Liver (tissue), 9 donors: Measurements from ENCODE around the gene ZFP36L1. TPM values are rescaled to one million over a fixed set of nuclear protein-coding genes. Genes with fewer than 3 reads are reported as not detected.

Experiments
- DNase-seq: peaks from one replicate; pipeline ENCODE4 v3.0.0-alpha.2; 2017; ENCODE audit warnings: low spot score
- H3K27ac ChIP-seq, 2 donors: one replicate each; pipeline ENCODE4 v1.7.0; 2013; ENCODE audit warnings: inconsistent platforms in 2 of 2, low read length in 2 of 2, control low read depth in 1 of 2, low read depth in 1 of 2, mild to moderate bottlenecking in 1 of 2
- H3K27me3 ChIP-seq, 4 donors: one replicate each; pipeline versions ENCODE4 v1.6.1 to v1.7.0; 2013; ENCODE audit warnings: low read length in 3 of 4, inconsistent platforms in 1 of 4, mild to moderate bottlenecking in 1 of 4, moderate library complexity in 1 of 4; ENCODE audit not compliant: control insufficient read depth in 4 of 4, insufficient read depth in 4 of 4
- H3K36me3 ChIP-seq, 4 donors: one replicate each; pipeline versions ENCODE4 v1.6.1 to v1.7.0; 2013; ENCODE audit warnings: low read length in 3 of 4, mild to moderate bottlenecking in 3 of 4, low read depth in 1 of 4, moderate library complexity in 1 of 4; ENCODE audit not compliant: control insufficient read depth in 4 of 4, insufficient read depth in 3 of 4
- H3K4me1 ChIP-seq, 4 donors: one replicate each; pipeline versions ENCODE4 v1.6.1 to v1.7.0; 2013; ENCODE audit warnings: low read length in 3 of 4, mild to moderate bottlenecking in 3 of 4, moderate library complexity in 1 of 4; ENCODE audit not compliant: control insufficient read depth in 4 of 4, insufficient read depth in 4 of 4
- H3K4me3 ChIP-seq, 3 donors: one replicate each; pipeline versions ENCODE4 v1.6.1 to v1.7.0; 2013; ENCODE audit warnings: low read length in 3 of 3, control low read depth in 1 of 3, low read depth in 1 of 3, mild to moderate bottlenecking in 1 of 3
- H3K9ac ChIP-seq, 2 donors: one replicate each; pipeline ENCODE4 v1.7.0; 2013; ENCODE audit warnings: low read length in 2 of 2, mild to moderate bottlenecking in 2 of 2, moderate library complexity in 2 of 2, control low read depth in 1 of 2, low read depth in 1 of 2
- H3K9me3 ChIP-seq, 4 donors: one replicate each; pipeline versions ENCODE4 v1.6.1 to v1.7.0; 2013; ENCODE audit warnings: low read length in 3 of 4; ENCODE audit not compliant: control insufficient read depth in 4 of 4
- ATF3 ChIP-seq: IDR thresholded peaks from 2 replicates; pipeline ENCODE4 v1.6.1; 2016; ENCODE audit warnings: antibody characterized with exemption
- EGR1 ChIP-seq, 2 donors: IDR thresholded peaks; 2 replicates each; pipeline ENCODE4 v1.6.1; 2016 to 2018; ENCODE audit warnings: antibody characterized with exemption in 2 of 2, low read depth in 2 of 2
- FOXA1 ChIP-seq: IDR thresholded peaks from 2 replicates; pipeline ENCODE4 v1.6.1; 2016; ENCODE audit warnings: antibody characterized with exemption
- FOXA2 ChIP-seq: IDR thresholded peaks from 2 replicates; pipeline ENCODE4 v1.6.1; 2016; ENCODE audit warnings: antibody characterized with exemption
- HNF4A ChIP-seq, 2 donors: conservative IDR thresholded peaks; 2 replicates each; pipeline ENCODE4 v1.6.1; 2016; ENCODE audit warnings: antibody characterized with exemption in 2 of 2, mild to moderate bottlenecking in 2 of 2
- HNF4G ChIP-seq: IDR thresholded peaks from 2 replicates; pipeline ENCODE4 v1.6.1; 2016; ENCODE audit warnings: antibody characterized with exemption
- JUND ChIP-seq, 2 donors: IDR thresholded peaks; 2 replicates each; pipeline ENCODE4 v1.6.1; 2016; ENCODE audit warnings: antibody characterized with exemption in 2 of 2
- MAX ChIP-seq: IDR thresholded peaks from 2 replicates; pipeline ENCODE4 v1.6.1; 2016; ENCODE audit warnings: antibody characterized with exemption
- NR2F2 ChIP-seq: IDR thresholded peaks from 2 replicates; pipeline ENCODE4 v1.6.1; 2016; ENCODE audit warnings: antibody characterized with exemption
- RAD21 ChIP-seq, 2 donors: IDR thresholded peaks; 2 replicates each; pipeline ENCODE4 v1.6.1; 2016; ENCODE audit warnings: antibody characterized with exemption in 2 of 2, mild to moderate bottlenecking in 2 of 2
- RXRA ChIP-seq, 2 donors: IDR thresholded peaks; 2 replicates each; pipeline ENCODE4 v1.6.1; 2017 to 2018; ENCODE audit warnings: antibody characterized with exemption in 2 of 2, mild to moderate bottlenecking in 1 of 2
- SP1 ChIP-seq: IDR thresholded peaks from 2 replicates; pipeline ENCODE4 v1.6.1; 2018; ENCODE audit warnings: antibody characterized with exemption, mild to moderate bottlenecking
- TAF1 ChIP-seq: conservative IDR thresholded peaks from 2 replicates; pipeline ENCODE4 v1.6.1; 2016; ENCODE audit warnings: antibody characterized with exemption, mild to moderate bottlenecking
- YY1 ChIP-seq: IDR thresholded peaks from 2 replicates; pipeline ENCODE4 v1.6.1; 2016; ENCODE audit warnings: antibody characterized with exemption, mild to moderate bottlenecking
- WGBS: extraction: QIAGEN DNeasy Blood & Tissue Kit; methylation state at CpG from one replicate; pipeline ENCODE4 v1.1.7; 2013; 5-methylcytosine and 5-hydroxymethylcytosine counted together
- polyA plus RNA-seq, 2 donors: library from polyadenylated mRNA; stranded (reverse) in 1 of 2; unstranded in 1 of 2; fragments of 200-250 nt in 1 of 2; fragments of >200 nt in 1 of 2; fragmentation: Nextera tagmentation in 1 of 2; extraction: Ambion mirVana in 1 of 2; gene quantifications; one replicate each; pipeline versions ENCODE4 v1.2.1 to v1.2.3, GENCODE V29; 2013 to 2015
- total RNA-seq, 2 donors: library from RNA; depleted of rRNA; stranded (reverse); fragments of >200 nt; gene quantifications; one replicate each; pipeline ENCODE4 v1.2.3, GENCODE V29; 2014
- TF ChIP-seq, protein P1 (sequence below): IDR thresholded peaks from 2 replicates; pipeline ENCODE4 v1.6.1; 2016; ENCODE audit warnings: antibody characterized with exemption, mild to moderate bottlenecking
- TF ChIP-seq, protein P2 (sequence below): fragments of 150-350 bp; IDR thresholded peaks from 2 replicates; pipeline ENCODE4 v1.5.1; 2017; ENCODE audit warnings: improper control_type of control experiment, low read depth, low read length; ENCODE audit not compliant: missing input control
- donor health status: healthy.
- donor health status: healthy.
- donor health status: healthy.
- donor health status: healthy.
- donor health status: healthy.

The ZFP36L1 gene
- total and polyA plus RNA-seq, 4 donors: 25.0 to 170 (median 69.5) TPM

DNA sequence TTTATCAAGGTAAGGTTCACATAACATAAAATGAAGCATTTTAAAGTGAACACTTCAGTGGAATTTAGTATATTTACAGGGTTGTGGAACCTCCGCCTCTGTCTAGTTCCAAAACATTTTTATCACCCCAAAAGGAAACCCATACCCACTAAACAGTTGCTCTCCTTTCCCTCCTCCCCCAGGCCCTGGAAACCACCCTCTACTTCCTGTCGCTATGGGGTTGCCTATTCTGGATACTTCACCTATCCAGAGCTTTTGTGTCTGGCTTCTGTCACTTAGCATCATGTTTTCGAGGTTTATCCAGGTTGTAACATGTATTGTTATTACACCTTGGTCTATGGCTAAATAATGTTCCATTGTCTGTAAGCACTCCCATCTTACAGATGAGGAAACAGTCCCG, 27.7 kb upstream of the ZFP36L1 start:
- Histone ChIP-seq H3K36me3 (no peaks in the 10 kb centered on the region), H3K4me3 (peak overlapping the region in 1 of 3 donors; percentile 39), H3K9me3 (no peaks in the 10 kb centered on the region), H3K9ac (peak overlapping the region in 1 of 2 donors; percentile 70), H3K27ac (peak overlapping the region; percentile 86 to 90), H3K27me3 (no peaks in the 10 kb centered on the region), H3K4me1 (peaks cover 25 to 81% (median 64%) of the 10 kb centered on the region in 4 donors)
- no peak for DNase-seq
- WGBS: 61% methylated on average over 4 of the region's 4 CpGs
- TF ChIP-seq HNF4A (conservative IDR thresholded peaks at IDR 0.05): no peak
- TF ChIP-seq JUND (IDR thresholded peaks at IDR 0.05): peak in 1 of 2 donors; percentile 5

GRCh38 chr14:68820119-68820518, 27.3 kb upstream of the ZFP36L1 start:
- H3K9ac ChIP-seq: peak overlapping the region in 1 of 2 donors; percentile 70
- peak; percentile 4 for TF ChIP-seq TAF1
- TF ChIP-seq ATF3: no peak
- TF ChIP-seq NR2F2: no peak
- peak; percentile 55 to 87 for TF ChIP-seq RXRA (IDR thresholded peaks at IDR 0.05)
- no peak for TF ChIP-seq FOXA2
- TF ChIP-seq EGR1 (IDR thresholded peaks at IDR 0.05; ENCODE audit: low read depth in 2 of 2): no peak
- TF ChIP-seq YY1: peak; percentile 57
- TF ChIP-seq HNF4A (conservative IDR thresholded peaks at IDR 0.05): peak; percentile 54 to 87
- peak in 1 of 2 donors; percentile 11 for TF ChIP-seq JUND (IDR thresholded peaks at IDR 0.05)
- TF ChIP-seq SP1: peak; percentile 76
- no peak for TF ChIP-seq RAD21 (IDR thresholded peaks at IDR 0.05)
- no peak for TF ChIP-seq HNF4G
- TF ChIP-seq, protein P1, sequence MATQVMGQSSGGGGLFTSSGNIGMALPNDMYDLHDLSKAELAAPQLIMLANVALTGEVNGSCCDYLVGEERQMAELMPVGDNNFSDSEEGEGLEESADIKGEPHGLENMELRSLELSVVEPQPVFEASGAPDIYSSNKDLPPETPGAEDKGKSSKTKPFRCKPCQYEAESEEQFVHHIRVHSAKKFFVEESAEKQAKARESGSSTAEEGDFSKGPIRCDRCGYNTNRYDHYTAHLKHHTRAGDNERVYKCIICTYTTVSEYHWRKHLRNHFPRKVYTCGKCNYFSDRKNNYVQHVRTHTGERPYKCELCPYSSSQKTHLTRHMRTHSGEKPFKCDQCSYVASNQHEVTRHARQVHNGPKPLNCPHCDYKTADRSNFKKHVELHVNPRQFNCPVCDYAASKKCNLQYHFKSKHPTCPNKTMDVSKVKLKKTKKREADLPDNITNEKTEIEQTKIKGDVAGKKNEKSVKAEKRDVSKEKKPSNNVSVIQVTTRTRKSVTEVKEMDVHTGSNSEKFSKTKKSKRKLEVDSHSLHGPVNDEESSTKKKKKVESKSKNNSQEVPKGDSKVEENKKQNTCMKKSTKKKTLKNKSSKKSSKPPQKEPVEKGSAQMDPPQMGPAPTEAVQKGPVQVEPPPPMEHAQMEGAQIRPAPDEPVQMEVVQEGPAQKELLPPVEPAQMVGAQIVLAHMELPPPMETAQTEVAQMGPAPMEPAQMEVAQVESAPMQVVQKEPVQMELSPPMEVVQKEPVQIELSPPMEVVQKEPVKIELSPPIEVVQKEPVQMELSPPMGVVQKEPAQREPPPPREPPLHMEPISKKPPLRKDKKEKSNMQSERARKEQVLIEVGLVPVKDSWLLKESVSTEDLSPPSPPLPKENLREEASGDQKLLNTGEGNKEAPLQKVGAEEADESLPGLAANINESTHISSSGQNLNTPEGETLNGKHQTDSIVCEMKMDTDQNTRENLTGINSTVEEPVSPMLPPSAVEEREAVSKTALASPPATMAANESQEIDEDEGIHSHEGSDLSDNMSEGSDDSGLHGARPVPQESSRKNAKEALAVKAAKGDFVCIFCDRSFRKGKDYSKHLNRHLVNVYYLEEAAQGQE: no peak
- no peak for TF ChIP-seq MAX
- no peak for TF ChIP-seq FOXA1
- TF ChIP-seq, protein P2, sequence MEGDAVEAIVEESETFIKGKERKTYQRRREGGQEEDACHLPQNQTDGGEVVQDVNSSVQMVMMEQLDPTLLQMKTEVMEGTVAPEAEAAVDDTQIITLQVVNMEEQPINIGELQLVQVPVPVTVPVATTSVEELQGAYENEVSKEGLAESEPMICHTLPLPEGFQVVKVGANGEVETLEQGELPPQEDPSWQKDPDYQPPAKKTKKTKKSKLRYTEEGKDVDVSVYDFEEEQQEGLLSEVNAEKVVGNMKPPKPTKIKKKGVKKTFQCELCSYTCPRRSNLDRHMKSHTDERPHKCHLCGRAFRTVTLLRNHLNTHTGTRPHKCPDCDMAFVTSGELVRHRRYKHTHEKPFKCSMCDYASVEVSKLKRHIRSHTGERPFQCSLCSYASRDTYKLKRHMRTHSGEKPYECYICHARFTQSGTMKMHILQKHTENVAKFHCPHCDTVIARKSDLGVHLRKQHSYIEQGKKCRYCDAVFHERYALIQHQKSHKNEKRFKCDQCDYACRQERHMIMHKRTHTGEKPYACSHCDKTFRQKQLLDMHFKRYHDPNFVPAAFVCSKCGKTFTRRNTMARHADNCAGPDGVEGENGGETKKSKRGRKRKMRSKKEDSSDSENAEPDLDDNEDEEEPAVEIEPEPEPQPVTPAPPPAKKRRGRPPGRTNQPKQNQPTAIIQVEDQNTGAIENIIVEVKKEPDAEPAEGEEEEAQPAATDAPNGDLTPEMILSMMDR: no peak
- peak overlapping the region in 1 of 3 donors; percentile 11 for H3K4me3 ChIP-seq
- H3K9me3 ChIP-seq: no peaks in the 10 kb centered on the region
- H3K27me3 ChIP-seq: no peaks in the 10 kb centered on the region
- peaks cover 25 to 81% (median 65%) of the 10 kb centered on the region in 4 donors for H3K4me1 ChIP-seq
- H3K27ac ChIP-seq: peak overlapping the region; percentile 86 to 90
- WGBS: 46% methylated on average over 9 of the region's 9 CpGs
- no peaks in the 10 kb centered on the region for H3K36me3 ChIP-seq
- DNase-seq: no peak
